Astrocyte of the spinal cord (primary cell): ENCODE data around the gene RYR3.

ENCODE experiments used
- DNase-seq: peaks from one replicate; pipeline ENCODE4 v3.0.0; 2011; ENCODE audit warnings: low read depth, low spot score
- H3K4me3 ChIP-seq: 2 replicates; pipeline ENCODE4 v1.5.1; 2011; ENCODE audit warnings: low read depth, mild to moderate bottlenecking, low read length, moderate library complexity
- in situ Hi-C: cut with HindIII; loops from 2 replicates; pipeline ENCODE4 v1.10.0; 2017; ENCODE audit warnings: low sequenced_read_pairs
- TF ChIP-seq, protein P1 (sequence below): IDR thresholded peaks from 2 replicates; pipeline ENCODE4 v1.5.1; 2012; ENCODE audit warnings: low read depth, mild to moderate bottlenecking, low read length, inconsistent platforms

The RYR3 gene

DNA sequence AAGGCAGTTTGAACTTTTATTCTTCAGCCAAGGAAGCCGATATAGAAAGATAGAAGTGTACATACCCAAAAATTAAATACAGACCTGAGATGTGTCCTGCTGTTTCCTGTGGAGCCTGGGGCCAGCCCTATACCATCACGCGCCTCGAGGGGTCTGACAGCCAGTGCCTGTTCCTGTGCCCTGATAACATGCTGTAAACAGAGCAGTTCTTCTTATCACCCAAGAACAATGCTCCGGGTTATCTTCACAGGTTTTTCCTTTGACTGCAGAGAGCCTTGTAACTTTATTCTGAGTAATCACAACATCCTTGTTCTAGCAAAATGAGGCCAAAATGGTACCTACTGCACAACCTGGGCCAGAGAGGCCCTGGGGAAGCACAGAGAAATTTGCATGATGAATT, 367.8 kb downstream of the RYR3 start:
- H3K4me3 ChIP-seq: no peak overlapping the region
- DNase-seq: no peak
- TF ChIP-seq, protein P1, sequence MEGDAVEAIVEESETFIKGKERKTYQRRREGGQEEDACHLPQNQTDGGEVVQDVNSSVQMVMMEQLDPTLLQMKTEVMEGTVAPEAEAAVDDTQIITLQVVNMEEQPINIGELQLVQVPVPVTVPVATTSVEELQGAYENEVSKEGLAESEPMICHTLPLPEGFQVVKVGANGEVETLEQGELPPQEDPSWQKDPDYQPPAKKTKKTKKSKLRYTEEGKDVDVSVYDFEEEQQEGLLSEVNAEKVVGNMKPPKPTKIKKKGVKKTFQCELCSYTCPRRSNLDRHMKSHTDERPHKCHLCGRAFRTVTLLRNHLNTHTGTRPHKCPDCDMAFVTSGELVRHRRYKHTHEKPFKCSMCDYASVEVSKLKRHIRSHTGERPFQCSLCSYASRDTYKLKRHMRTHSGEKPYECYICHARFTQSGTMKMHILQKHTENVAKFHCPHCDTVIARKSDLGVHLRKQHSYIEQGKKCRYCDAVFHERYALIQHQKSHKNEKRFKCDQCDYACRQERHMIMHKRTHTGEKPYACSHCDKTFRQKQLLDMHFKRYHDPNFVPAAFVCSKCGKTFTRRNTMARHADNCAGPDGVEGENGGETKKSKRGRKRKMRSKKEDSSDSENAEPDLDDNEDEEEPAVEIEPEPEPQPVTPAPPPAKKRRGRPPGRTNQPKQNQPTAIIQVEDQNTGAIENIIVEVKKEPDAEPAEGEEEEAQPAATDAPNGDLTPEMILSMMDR: no peak
- in situ Hi-C loops: no loop called here

DNA sequence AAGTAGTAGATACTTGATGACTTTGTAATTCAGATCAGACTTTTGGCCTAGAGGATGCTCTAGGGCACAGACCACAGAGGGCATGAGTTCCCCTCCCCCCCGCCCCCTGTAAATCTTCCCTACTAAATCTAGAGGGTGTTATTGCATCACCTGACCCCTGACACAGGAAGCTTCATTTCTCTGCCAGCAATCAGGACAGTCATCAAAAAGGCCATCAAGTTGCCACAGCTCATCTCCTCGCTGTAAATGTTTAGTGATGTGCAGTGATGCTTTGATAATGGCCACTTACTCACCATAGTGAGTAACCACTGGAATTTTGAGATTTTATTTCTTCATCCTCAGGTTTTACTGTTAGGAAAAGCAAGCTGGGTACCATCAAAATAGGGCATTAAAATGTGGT, 368.3 kb downstream of the RYR3 start:
- no peak for DNase-seq
- H3K4me3 ChIP-seq: no peak overlapping the region
- TF ChIP-seq, protein P1: no peak
- in situ Hi-C loops: no loop called here

DNA sequence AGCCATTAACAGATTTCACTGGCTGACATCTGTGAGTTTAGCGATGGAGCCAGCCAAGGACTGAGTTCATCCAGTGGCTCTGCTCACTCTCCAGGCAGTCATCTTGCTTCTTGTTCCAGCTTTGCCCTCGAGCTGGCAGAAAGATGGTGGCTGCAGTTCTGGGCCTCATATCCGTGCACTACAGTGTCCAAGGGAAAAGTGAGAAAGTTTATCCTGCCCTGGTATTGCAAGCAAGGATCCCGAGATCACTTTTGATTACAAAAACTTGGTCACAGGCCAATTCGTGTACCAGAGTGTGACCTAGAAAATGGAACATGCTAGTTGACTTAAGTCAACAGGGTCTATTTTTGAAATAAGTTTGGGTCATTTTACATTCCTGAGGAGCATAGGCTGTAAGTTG, 369.6 kb downstream of the RYR3 start:
- TF ChIP-seq, protein P1: no peak
- no peak overlapping the region for H3K4me3 ChIP-seq
- DNase-seq: no peak
- in situ Hi-C loops: no loop called here

DNA sequence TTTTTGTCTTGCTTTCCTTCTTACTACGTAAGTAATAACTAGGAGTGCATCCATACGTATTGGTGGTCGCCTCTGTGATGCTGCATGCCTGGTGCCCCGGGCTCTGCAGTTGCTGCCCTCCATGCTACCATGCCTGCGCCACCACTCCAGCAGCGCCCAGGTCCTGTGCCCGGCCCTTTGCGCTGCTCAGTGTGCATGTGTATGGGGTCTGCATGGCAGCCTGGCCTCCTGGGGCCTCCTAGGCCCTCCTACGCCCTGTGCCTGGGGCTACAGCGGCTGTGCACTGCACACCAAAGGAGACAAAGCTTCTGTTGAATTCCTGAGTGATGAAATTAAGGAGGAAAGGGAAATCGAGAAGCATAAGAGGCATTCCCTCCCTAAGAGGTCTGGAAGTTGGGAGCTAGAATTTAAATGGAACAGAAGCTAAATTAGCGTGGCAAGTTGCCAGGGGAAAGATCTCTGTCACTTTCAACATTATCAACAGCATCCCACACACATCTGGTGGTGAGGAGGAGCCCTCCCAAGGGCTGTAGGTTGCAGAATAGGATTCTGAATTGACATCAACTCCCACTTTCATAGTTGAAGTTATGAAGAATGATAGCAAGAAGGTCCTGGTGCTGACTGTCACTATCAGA, 382.5 kb downstream of the RYR3 start:
- in situ Hi-C loops: no loop called here
- no peak overlapping the region for H3K4me3 ChIP-seq
- no peak for DNase-seq
- TF ChIP-seq, protein P1: no peak

DNA sequence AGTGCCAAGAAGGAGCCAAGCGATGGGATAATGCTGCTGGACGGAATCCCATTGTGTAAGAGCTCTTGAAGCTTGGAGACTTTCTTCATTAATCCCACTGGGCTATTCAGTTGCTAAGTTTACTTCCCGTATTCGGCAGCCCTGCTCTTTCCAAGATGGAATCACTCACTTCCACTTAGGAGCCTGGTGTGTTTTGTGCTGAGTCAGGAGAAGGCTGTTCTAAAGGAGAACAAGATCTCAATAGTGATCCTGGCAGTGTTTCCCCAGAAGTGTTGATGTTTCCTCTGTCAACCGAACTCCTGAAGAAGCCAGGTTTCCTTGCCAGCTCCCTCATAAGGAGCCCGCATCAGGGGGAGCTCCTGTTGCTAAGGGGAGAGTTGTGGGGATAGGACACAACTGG, 387.4 kb downstream of the RYR3 start:
- TF ChIP-seq, protein P1: no peak
- no peak for DNase-seq
- in situ Hi-C loops: no loop called here
- no peak overlapping the region for H3K4me3 ChIP-seq

DNA sequence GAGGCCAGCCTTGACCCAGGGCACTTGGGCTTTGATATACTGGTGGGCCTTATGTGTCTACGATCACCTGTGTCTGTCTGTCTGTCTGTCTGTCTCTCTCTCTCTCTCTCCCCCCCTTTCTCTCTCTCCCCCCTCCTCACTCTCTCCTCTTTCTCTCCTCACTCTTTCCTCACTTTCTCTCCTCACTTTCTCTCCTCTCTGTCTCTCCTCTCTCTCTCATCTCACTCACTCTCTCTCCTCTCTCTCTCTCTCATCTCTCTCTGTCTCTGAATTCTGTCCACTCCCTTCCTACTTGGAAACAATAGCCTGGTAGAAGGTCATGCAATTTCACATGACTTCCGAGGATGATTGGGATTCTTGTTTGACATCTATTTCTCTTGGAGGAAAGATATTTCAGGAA, 388.4 kb downstream of the RYR3 start:
- TF ChIP-seq, protein P1: no peak
- no peak overlapping the region for H3K4me3 ChIP-seq
- no peak for DNase-seq
- in situ Hi-C loops: no loop called here
